ENCODE results near the gene TOLLIP.

TOLLIP gene

DNA sequence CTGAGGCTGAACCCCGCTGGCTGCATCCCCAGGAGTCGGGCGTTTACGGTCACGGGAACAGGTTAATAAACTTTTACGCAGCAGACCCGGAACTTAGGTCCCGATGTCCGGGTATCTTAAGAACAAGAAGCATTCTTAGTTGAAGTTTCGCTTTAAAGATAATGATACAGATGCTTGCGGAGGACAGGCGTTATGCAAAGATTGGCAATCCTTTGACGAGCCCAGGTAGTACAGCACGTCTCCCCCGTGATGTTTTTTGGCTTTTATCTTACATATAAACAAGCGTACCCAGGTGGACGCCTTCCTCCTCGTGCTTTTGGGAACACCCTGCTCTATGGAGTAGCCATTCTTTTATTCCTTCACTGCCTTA, 871 bp upstream of the TOLLIP start:
- no peak for DNase-seq

DNA sequence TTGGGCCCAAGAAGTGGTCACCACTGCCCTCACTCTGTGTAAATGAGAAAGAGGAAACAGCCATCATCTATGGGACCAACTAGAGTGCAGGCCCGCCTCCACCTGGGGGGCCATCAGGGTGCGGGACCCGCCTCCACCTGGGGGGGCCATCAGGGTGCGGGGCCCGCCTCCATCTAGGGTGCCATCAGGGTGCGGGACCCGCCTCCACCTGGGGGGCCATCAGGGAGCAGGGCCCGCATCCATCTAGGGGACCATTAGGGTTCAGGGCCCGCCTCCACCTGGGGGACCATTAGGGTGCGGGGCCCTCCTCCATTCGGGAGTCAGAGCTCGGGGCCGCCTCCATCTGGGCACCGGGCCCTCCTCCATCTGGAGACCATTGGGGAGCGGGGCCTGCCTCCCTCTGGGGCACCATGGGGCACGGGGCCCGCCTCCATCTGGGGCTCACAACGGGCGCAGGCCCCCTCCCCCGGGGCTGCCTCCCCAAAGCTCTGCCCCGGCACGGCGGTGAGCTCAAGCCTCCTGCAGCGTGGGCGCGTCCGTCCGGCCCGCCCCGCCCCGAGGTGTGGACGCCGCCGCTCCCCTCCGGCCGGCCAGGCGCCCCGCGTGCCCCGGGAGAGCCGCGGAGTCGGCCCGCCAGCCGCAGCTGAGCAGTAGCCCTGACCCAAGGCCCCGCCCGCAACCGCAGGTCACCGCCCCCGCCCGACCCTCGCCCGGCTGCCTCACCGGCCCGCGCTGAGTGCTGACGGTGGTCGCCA, 512 bp downstream of the TOLLIP start:
- DNase-seq: no peak

DNA sequence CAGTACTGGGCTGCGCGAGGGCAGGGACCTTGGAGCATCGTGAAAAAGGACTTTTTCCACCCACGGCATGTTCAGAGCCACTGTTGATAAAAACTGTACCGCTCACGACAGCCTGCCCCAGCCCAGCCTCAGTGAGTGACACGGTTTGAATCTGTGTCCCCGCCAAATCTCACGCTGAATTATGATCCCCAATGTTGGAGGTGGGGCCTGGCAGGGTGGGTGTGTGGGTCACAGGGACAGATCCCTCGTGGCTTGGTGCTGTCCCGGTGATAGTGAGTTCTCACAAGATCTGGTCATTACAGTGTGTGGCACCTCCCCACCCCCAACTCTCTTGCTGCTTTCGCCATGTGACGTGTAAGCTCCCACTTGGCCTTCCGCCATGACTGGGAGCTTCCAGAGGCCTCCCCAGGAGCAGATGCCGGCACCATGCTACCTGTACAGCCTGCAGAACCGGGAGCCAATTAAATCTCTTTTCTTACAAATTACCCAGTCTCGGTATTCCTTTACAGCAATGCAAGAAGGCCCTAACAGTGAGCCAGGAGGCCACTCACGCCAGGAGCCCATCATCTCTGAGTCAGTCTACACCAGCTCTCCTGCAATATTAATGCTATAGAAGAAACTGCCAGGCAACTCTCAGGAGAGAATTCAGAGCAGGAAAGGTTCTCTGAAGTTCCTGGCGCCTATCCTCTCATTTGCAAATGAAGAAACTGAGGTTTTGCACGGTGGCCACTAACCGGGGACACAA, 1.3 kb downstream of the TOLLIP start:
- DNase-seq: no peak

DNA sequence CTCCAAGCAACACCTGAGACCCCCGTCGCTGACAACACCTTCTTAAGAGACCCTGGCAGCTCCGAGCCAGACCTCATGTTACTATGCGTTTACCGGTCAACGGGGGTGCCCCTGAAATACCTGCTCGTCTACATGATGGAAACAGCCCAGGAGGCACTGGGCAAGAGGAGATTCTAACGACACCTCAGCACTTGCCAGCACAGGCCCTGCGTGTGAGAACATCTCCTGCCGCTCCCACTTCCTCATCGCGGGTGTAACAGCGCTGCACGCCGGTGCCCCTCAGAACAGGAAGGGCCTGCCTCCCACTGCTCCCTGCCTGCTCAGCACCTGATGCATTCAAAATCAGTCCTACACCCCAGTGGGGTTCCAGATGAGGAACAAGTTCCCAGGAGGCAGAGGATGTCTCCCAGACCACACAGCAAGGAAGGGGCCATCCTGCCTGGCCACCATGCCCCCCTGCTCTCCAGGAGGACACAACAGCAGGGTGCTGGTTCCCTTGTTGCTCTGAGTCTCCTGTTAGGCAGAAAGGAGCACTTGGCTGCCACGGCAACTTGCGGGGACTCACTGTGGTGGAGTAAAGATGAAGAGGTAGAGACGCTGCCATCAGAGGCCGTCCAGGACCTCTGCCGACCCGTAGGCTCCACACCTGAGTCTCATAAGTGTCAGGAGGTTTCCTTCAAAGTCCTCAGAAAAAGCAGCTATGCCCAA, 2.1 kb downstream of the TOLLIP start:
- DNase-seq: no peak

DNA sequence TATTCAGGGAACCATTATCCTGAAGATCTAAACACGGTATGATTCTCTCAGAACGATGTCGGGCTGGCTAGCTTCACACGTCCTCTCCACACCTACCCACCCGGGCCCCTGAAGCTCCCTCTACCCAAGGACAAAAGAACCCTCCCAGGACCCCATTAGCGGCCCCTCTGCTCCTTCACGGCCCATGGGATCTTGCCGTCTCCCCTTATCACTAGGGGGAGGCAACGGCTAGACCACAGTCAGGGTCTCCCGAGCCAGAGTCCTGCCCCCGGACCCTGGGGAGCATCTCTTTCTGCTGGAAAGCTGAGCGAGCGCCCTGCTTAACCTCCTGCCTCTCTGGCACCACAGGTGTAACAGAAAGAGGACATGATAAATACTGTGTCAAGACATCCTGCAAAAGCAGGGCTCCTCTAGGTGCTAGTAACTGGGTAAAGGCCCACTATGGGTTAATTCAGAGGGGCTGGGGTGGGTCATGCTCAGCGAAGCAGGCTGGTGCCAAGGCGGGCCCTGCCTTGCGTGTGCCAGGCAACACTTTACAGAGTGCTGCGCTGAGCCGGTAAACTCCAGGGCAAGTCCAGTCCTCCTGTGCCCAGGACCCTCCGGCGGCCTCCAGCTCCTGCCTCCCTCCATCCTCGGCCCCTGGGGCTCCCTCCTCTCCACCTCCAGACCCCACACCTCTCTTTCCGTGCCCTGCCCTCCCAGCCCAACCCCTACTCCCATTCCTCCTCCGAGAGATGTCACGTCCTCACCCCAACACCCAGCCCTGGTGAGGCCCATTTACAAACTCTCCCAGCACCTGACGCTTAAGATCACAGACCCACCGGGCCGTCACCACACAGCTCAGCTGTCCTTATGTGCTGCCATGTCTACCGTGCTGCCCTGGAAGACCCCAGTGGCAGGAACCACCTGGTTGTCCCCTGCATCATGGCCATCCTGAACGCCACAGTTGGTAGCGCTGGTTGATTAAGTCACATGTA, 3.0 kb downstream of the TOLLIP start:
- DNase-seq: no peak

DNA sequence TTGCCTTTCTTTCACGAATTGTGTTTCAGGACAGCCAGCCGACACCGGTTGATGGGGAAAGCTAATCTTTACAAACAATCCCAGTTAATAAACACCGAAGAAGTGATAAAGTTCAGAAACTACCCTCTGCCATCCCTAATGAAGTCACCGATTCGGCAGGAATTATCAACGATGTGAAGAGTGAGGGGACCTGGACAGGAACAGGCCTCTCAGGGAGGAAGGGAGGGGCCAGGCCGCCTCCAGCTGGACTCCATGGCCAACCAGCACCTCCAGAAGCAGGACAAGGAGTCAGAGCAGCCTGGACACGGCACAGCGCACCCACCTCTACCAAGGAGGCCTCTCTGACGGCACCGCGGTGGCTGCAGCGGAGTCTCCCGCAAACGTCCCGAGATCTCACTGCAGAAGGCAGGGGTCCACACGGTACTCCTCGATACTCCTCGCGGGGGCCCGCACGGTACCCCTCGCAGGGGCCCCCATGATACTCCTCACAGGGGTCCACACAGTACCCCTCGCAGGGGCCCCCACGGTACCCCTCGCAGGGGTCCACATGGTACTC, 3.9 kb downstream of the TOLLIP start:
- DNase-seq: no peak

DNA sequence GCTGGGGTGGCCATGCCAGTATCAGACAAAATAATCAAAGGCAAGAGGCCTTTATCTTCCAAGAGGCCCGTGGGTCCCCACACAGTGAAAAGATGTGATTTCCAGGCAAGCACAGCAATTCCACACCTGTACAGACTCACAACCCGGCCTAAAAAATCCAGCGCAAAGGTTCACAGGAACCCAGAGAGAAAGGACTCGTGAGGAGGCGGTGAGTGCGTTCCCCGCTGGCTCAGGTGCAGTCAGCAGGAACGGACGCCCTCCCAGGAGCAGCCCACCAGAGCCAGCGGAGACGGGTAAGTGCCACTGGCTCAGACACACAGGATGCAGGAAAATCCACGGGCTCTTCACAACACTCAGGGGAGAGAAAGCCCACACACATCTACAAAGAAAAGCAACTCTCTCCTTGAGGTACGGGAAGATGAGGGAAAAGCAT, 4.4 kb downstream of the TOLLIP start:
- no peak for DNase-seq

DNA sequence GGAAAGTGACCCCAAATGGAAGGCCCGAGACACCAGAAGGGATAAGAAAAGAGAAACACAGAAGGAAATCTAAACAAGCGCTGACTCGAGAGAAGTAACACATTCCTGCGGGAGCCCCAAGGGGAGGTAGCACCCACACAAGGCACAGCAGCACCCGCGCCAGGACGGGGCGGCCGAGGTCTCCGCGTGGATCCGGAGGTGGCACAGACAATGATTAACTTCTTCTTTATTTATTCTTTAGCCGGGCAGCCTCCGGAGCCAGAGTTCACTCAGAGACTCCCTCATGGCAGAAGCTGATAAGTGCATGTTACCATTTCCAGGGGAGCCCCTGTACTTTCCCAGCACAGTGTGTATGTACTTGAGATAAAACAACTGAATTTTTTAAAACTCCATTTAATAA, 5.1 kb downstream of the TOLLIP start:
- no peak for DNase-seq

DNA sequence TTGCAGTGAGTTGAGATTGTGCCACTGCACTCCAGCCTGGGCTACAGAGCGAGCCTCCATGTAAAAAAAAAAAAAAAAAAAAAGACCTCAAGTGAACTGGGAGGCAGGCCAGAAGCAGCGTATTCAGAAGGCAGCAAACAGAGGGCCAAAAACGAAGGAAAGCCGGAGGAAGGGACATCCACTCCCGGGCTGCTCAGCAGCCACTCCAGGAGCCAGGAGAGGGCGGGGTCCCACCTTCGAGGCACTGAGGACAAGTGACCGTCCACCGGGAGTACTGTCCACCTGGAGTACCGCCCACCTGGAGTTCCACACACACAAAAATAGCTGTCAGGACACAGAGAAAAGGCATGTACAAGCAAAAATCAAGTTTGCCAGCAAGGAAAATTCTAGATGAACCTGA, 5.5 kb downstream of the TOLLIP start:
- no peak for DNase-seq

DNA sequence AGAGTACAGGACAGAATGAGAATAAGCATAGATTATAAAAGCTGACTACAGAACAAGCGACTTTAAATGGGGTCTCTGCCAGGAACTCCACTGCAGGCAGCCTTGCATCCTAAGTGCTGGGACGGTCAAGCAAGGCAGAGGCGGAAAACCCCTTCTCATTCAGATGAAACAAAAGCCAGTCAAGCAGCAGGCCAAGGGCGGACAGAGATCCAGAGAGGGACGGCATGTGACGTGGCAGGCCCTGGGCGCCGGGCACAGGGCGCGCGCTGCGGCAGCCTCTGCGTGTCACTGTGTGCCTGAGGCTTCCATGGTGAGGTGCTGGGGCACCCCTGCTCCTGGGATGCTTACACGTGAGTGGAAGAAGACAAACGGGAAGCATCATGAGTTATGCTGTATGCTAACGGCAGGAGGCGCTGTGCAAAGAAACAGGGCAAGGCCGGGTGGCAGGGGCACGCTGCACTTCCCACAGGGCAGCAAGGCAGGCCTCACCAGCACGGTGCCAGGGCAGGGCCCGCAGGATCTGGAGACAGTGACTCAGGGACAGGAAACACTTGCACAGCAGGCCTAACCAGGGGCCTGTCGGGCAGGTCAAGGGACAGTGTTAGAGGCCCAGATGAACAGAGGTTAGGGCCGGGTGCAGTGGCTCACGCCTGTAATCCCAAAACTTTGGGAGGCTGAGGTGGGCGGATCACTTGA, 6.2 kb downstream of the TOLLIP start:
- no peak for DNase-seq

DNA sequence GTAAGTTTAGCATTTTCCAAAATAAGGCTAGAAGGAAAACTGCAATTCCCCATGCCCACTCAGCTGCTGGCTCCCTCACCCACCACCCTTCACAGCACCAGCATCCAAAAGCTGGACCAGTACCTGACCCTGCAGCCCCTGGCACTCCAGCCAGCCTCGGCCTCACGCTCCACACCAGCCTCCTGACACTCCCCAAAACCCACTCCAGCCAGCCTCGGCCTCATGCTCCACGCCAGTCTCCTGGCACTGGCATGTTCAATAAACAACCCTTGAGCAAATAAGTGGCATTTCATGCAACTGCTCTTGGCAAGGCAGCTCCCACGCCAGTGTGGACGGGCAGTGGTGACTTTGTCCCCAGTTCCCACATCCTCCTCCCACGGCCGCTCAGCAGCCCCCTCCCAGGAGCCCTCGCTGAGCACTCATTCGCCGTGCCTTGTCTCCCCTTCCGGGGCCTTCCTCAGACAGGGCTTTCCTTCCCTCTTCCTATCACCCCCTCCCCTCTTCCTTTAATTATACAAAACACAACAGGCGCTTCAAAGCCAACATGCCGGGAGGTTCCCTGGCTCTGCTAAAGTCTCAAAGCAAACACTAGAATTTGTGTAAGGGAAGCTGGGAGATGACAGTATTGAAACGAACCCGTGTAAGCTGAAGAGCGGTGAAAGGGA, 6.8 kb downstream of the TOLLIP start:
- no peak for DNase-seq

DNA sequence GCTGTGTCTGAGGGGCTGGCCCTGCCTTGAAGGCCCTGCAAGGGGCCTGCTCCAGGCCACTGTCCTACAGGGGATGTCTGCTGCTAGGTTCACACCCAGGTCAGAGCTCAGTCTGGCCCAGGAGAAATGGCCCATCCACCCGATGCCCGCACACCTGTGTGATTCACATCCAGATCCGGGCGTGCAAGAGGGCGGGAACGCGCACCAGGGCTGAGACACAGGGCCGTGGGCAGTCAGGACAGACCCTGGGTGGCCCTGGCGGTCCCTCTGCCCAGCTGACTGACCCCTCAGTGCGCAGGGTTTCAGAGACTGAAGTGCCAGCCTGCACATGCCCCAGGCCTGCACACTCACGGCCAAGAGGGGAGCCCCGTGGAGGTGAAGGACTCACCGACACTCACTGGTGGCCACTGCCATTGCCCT, 7.4 kb downstream of the TOLLIP start:
- no peak for DNase-seq

DNA sequence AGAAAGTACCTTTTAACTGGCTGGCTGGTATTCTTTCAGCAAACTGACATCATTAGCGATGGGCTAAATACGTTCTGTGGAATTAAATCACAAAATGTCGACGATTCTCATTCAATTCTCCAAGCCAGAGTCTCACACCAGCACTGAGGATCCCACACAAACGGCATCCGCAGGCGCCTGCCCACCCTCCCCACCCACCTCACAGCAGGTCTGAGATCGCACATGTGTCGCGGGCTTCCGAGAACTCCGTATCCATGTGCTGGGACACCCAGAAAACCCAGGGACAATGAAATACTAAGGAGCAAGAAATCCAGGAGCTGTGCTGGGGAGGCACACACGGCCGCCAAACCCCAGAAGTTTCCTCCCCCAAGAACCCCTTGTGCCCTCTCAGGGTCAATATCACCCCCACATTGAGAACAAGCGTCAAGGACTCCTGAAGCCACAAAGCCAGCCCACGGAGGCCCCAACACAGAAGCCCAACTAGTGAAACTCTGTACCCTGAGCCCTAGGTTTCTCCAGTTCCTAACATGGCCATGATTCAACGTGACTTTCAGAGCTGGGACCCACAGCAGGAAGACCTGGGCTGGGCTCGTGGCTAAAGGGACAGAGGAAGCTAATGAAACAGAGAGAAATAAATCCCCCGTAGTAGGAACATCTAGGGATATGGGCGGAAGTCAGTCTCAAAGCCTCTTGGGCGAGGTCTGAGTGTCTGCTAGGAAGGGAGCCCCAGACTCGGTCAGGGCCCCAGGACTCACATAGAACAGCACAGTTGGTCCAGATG, 8.0 kb downstream of the TOLLIP start:
- DNase-seq: no peak

DNA sequence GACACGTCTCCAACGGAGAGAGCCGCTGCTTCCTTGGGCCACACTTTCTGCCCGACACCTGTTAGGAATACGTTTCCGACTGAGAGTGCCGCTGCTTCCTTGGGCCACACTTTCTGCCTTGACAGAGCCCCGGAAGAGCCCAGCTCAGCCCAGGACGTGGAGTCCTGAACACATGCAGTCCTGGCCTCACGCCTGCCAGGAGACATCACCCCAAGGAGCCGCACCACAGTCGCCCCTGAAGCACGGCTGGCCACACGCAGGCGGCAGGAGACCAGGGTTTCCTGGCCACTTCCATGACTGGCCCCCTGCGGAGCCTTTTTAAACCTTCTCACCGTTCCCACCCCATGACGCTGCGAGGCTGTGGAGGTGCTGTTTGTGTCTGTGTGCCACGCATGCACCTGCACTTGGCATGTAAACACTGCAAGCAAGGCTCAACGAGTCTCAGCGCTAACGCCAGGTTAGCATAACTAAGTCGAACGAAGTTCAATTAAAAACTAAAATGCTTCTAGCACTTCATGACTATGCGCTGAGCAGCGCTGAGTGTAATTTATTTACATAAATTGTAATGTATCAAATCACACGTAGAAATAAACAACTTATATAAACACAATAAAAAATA, 8.8 kb downstream of the TOLLIP start:
- DNase-seq: no peak

DNA sequence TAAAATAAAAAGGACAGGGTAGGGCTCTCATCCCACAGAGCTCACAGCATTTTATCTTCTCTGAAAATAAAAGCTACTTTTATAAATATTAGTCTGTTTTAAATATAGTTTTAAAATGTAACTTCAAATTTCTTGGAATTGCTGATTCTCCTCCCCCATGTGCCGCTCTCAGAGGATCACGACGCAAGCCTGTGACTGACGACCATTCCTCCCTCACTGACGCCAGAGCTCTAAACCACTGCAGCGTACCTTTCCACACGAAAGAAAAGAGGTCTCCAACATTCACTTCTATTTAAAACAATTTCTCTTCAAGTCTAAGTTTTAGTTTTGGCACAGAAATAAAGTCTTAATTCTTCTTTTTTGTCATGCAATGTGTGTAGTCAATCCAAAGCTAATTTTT, 9.3 kb downstream of the TOLLIP start:
- no peak for DNase-seq

DNA sequence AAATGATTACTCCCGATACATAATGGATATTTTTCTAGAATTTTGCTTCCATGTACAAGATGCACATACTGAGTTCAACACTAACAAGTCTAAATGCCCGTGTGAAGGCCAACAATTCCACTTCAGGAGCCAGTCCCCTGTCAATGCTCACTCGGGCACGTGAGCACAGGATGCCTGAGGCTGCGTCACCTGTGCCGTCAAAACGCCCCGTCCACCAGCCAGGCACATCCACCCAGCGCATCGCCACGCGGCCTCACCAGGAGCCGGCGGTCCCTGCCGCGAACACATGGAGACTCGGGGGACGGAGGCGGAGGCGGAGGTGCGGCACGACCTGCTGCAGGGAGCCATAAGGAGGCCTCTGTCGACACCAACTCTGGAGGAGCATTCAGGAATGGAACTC, 9.8 kb downstream of the TOLLIP start:
- DNase-seq: no peak

DNA sequence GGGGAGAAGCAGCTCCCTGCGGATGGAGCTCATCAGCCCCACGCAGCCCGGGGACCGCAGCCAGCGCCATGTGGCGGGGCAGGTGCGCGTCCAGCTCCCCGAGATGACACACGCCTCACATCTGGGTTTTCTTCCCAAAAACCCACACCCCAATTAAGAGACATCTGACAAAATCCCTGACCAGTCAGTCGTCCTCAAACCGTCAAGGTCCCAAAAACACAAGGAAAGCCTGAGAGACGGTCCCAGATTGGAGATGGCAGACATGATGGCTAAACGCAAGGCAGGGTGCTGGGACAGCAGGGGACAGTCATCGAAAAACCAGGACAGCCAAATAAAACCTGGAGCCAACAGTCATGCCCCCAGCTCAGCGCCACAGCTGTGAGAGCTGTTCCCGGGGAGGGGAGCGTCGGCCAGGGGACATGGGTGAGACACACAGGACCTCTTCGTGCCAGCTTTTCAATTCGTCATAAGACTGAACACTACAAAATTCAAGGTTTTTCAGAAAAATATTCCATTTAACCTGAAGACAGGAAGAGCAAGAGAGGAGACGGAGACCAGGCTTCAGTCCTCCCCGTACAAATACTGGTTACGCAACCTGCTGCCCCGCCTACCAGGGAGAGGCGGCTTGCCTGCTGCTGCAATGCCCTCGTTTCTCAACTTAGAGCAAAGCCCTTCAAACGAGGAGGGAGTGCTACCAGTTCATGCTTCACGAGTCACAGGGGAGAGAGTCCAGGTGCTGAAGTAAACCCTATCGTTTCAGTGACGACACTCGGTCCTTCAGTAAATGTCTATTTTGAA, 10.5 kb downstream of the TOLLIP start:
- DNase-seq: no peak

DNA sequence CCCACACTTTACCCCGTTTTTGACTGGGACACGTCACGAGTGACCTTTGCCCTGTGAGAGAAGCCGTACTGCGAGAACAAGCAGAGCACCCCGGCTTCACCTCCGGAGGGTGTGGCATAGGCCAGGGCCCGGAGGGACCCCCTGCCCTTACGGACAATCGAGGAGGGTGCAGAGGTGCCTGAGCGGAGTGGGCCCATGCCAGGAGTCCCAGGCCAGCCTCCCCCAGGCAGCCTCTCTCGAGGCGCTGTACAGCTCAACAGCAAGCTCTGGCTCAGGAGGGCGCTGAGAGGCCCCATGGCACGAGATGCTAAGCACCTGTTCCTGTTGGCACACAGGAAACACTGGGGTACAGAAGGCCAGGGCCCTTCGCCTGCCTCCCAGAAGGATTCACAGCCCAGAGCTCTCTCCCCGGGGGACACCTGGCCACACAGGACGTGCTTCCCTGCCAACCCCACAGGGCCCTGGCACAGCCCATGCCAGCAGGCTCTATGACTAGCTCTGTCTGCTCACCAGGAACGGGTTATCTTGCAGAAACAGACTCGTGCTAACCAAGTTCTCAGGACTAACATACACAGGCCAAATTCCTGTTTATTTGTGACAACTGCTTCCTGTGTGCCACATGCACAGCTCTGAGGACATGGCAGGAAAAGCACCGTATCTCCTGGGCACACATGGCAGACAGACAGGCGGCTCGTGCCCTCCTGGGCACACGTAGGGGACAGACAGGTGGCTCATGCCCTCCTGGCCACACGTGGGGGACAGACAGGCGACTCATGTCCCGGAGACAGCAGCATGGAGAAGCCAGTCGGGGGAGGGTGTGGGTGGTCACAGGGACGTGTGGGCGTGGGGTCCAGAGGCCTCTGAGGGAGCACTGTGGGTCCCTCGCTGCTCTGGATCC, 11.6 kb downstream of the TOLLIP start:
- DNase-seq: no peak
